Panc1 (cell line): ENCODE measurements around the gene ZNF333.

Experiments used
- CTCF ChIP-seq: fragments of 450-650 bp; IDR thresholded peaks from 2 replicates; pipeline ENCODE4 v1.5.1; 2017; ENCODE audit warnings: mild to moderate bottlenecking
- POLR2AphosphoS5 ChIP-seq: IDR thresholded peaks from 2 replicates; pipeline ENCODE4 v1.6.1; 2012; ENCODE audit warnings: mild to moderate bottlenecking, low read depth, low read length, moderate library complexity
- SIN3A ChIP-seq: IDR thresholded peaks from 2 replicates; pipeline ENCODE4 v1.6.1; 2012; ENCODE audit warnings: low read depth, mild to moderate bottlenecking, low read length, moderate library complexity, borderline replicate concordance; ENCODE audit not compliant: insufficient read depth

GRCh38 chr19:14775869-14776586, 86.2 kb downstream of the ZNF333 start:
- TF ChIP-seq CTCF = no peak
- TF ChIP-seq SIN3A = no peak
- TF ChIP-seq POLR2AphosphoS5 = no peak
